ENCODE results near the gene REEP3. TPM values are rescaled to one million over a fixed set of nuclear protein-coding genes. Genes with fewer than 3 reads are reported as not detected.

The REEP3 gene
- total and polyA plus RNA-seq, 2 of the 8 experiments (the other 6 are each of a cell fraction or from before 2014, with no cell fraction given) = 5.8 to 31.5 TPM

DNA sequence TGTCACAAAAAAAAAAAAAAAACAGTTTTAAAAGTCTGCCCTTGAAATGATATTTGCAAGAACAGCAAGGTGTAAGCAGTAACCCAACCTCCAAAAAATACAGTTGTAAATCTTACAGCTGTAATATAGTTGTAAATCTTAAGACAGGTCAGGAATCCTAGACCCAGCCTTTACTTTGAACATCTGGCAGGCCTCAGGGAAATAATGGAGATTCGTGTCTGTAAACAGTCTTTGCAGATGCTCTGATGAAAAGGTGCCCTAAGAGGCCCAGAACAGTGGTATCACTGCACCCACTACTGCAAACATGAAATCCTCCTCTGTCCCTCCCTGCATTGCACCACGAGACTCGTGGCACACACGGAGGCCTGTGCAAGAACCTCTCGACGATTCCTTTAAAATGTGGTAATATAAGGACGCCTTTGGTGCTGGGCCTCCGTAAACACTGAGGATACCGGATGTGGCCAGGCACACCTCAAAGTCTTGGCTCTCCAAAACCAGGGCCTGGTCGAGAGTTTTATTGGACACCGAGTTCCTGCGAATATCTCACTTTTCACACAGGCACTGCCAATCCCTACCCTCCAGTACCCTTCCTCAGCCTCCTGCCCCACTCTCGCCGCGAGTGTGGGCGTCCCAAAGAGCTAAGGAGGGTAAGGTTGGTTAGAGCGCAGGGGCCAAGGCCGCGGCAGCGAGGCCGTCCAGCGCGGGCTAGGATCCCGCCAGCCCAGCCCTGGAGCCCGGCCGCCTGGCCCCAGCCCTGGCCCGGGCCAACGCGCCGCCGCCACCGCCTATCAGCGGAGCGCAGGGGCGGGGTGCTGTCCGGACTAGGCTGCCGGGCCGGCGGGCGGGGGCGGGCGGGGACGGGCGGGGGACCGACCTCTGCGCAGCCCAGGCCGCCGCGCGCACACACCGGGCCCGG lies at the start of gene REEP3 (continued):
- TF ChIP-seq SRF (IDR thresholded peaks at IDR 0.05; ENCODE audit: low read depth, low read length) = no peak
- TF ChIP-seq RFX5 (IDR thresholded peaks at IDR 0.05; ENCODE audit: borderline replicate concordance, low read depth, low read length) = no peak
- no peak for TF ChIP-seq HDAC6 (IDR thresholded peaks at IDR 0.05; ENCODE audit: low read depth, low read length)
- TF ChIP-seq SP4 (IDR thresholded peaks at IDR 0.05; ENCODE audit: low read length) = no peak
- no peak for TF ChIP-seq NANOG (IDR thresholded peaks at IDR 0.05; ENCODE audit: insufficient read depth, low read depth, low read length, poor library complexity, severe bottlenecking)
- no peak; the same call in 1 of the 2 replicates for TF ChIP-seq PHF8 (conservative IDR thresholded peaks at IDR 0.05; ENCODE audit: low read depth, low read length)
- no peak for TF ChIP-seq GABPA (IDR thresholded peaks at IDR 0.05; ENCODE audit: borderline replicate concordance, insufficient read depth, low read length)
- no peak for TF ChIP-seq YY1 (IDR thresholded peaks at IDR 0.05; ENCODE audit: low read depth, low read length)
- TF ChIP-seq CREB1 (IDR thresholded peaks at IDR 0.05) = no peak
- TF ChIP-seq BACH1 (IDR thresholded peaks at IDR 0.05; ENCODE audit: low read length) = no peak
- no peak for TF ChIP-seq EZH2 (IDR thresholded peaks at IDR 0.05; ENCODE audit: low read depth, low read length, severe bottlenecking)
- TF ChIP-seq HDAC2 (IDR thresholded peaks at IDR 0.05; ENCODE audit: borderline replicate concordance in 1 of 2, low read depth in 2 of 2, low read length in 2 of 2) = no peak
- TF ChIP-seq POLR2A (IDR thresholded peaks at IDR 0.05; ENCODE audit: control extremely low read depth in 1 of 2, low read depth in 2 of 2, low read length in 2 of 2) = peak; percentile 26 to 76; a peak in 2 of 3 replicates
- TF ChIP-seq MAFK (IDR thresholded peaks at IDR 0.05; ENCODE audit: low read depth, low read length) = no peak
- TF ChIP-seq NRF1 (IDR thresholded peaks at IDR 0.05; ENCODE audit: low read depth, low read length) = no peak
- peak; percentile 53 for TF ChIP-seq KDM4A (IDR thresholded peaks at IDR 0.05; ENCODE audit: low read depth, low read length, severe bottlenecking)
- peak; percentile 52 for TF ChIP-seq TAF7 (optimal IDR thresholded peaks at IDR 0.05; ENCODE audit: borderline replicate concordance, low read depth, low read length)
- TF ChIP-seq POLR2AphosphoS5 (IDR thresholded peaks at IDR 0.05; ENCODE audit: low read depth, low read length) = peak; percentile 72; the same call in 1 of the 2 replicates
- TF ChIP-seq, protein P1, sequence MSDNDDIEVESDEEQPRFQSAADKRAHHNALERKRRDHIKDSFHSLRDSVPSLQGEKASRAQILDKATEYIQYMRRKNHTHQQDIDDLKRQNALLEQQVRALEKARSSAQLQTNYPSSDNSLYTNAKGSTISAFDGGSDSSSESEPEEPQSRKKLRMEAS (IDR thresholded peaks at IDR 0.05) = no peak; the same call in 1 of the 2 replicates
- no peak for TF ChIP-seq SP1 (IDR thresholded peaks at IDR 0.05; ENCODE audit: low read depth, low read length)

All from H1 (cell line).